Epithelial cell of proximal tubule (primary cell): ENCODE measurements around the gene PDE2A. TPM values are rescaled to one million over a fixed set of nuclear protein-coding genes. Genes with fewer than 3 reads are reported as not detected.

ENCODE experiments used
- DNase-seq: peaks from one replicate; pipeline ENCODE4 v3.0.0-alpha.2; 2011; ENCODE audit warnings: low read depth
- H3K4me3 ChIP-seq: 2 replicates; pipeline ENCODE4 v1.5.1; 2011; ENCODE audit warnings: low read depth, mild to moderate bottlenecking, low read length
- total RNA-seq: library from RNA; depleted of rRNA; stranded (reverse); fragments of >200 nt; gene quantifications from 2 replicates; pipeline ENCODE4 v1.2.3, GENCODE V29; 2015
- TF ChIP-seq, protein P1 (sequence below): conservative IDR thresholded peaks from 2 replicates; pipeline ENCODE4 v1.5.1; 2012; ENCODE audit warnings: low read depth, mild to moderate bottlenecking, low read length

PDE2A gene
- total RNA-seq, 1 donor from 2014 or later, result 0.69 TPM

DNA sequence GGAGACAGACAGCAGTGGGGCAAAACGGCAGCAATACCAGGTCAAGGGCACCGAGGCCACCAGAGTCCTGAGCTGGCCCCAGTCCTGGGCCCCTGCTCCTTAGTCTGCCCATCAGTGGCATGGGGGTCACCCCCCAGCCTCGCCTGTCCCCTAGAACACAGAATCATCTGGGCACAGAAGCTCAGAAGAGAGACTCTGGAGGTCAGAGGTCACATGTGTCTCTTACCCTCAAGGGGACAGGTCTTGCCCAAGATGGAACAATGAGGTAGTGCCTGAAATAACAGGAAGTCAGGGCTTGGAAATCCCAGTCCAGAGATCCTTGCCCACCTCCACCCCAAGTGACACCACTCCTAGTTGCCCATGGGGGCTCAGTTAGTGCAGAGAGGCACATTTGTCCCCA is 20.6 kb downstream of the PDE2A start:
- TF ChIP-seq, protein P1, sequence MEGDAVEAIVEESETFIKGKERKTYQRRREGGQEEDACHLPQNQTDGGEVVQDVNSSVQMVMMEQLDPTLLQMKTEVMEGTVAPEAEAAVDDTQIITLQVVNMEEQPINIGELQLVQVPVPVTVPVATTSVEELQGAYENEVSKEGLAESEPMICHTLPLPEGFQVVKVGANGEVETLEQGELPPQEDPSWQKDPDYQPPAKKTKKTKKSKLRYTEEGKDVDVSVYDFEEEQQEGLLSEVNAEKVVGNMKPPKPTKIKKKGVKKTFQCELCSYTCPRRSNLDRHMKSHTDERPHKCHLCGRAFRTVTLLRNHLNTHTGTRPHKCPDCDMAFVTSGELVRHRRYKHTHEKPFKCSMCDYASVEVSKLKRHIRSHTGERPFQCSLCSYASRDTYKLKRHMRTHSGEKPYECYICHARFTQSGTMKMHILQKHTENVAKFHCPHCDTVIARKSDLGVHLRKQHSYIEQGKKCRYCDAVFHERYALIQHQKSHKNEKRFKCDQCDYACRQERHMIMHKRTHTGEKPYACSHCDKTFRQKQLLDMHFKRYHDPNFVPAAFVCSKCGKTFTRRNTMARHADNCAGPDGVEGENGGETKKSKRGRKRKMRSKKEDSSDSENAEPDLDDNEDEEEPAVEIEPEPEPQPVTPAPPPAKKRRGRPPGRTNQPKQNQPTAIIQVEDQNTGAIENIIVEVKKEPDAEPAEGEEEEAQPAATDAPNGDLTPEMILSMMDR, result no peak
- H3K4me3 ChIP-seq, result no peak overlapping the region
- no peak for DNase-seq

DNA sequence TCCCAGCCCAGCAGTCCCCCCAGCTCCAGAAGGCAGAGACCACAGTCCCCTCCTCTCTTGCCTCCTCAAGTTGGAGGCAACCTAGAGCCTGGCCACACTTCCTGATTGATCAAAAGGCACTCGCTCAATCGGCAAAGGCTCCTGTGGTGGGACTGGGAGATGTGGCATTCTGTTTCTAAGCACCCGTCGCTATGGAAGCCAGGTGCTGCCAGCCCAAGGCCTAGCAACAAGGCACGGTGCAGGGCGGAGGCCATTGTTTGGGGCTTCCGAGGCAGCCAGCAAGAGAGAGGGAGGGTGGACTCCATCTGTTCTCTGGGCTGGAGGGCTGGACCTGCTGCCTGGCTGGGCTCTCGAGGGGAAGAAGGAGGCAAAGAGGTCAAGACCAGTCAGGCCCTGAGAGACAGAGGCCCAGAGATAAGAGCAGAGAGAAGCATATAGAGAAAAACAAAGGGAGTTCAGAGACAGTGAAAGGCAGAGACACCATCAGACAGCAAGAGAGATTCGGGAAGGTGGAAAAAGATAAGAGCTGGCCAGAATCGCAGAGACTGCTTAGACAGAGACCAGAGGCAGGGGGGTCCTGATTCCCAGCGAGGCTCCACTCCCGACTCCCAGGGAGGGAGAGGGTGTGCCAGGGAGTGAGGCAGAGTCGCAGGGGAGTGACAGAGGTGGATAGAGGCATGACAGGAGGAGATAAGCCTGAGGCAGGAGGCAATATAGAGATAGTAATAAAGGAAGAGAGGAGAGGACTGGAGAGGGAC is 21.2 kb downstream of the PDE2A start:
- no peak for DNase-seq
- H3K4me3 ChIP-seq, result no peak overlapping the region
- TF ChIP-seq, protein P1, result no peak

DNA sequence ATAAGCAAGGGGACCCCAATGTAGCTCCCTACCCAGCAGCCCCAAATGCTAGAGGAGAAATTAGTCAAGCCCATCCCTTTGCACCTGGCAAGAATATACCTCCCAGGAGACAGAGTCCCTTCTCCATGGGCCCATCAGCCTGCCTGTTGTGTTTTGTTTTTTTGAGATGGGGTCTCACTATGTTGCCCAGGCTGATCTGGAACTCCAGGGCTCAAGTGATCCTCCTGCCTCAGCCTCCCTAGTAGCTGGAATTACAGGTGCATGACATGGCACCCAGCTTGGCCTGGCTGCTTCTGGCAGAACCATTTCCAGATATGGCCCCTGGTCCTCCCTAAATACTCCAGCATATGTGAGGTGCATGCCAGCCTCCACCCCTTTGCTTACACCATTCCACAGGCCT is 22.1 kb downstream of the PDE2A start:
- H3K4me3 ChIP-seq, result no peak overlapping the region
- DNase-seq, result no peak
- TF ChIP-seq, protein P1, result no peak

DNA sequence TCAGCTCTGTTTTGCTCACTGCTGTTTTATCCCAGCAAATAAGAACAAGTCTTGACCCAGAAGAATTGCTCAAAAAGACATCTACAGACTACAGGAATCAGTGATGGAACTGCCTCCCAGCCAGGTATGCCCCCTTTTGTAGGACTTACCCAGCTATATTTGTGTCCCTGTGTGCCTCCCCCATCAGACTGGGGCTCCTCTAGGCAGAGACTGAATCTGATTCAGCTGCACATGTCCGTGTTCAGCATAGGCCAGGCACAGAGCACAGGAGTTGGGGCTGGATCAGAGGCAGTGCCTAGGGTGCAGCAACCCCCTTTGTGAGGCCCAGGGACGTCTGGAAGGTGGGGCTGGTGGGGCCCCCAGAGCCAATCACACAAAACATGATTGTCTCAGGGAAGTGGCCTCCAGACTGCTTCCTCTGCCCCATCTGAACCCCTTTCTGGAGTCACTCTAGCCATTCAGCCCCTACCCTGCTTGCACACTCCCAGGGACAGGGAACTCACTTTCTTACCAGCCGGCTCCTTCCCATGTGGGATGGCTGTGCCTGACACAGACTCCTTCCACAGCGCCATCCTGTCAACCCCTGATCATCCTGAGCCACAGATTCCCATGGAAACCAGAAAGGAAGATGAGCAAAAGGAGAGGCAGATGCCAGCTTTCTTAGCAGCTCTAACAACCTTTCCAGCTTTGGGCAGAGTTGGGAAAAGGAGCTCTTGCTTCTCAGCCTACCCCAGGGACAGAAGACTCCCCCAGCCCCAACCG is 24.8 kb downstream of the PDE2A start:
- no peak for DNase-seq
- H3K4me3 ChIP-seq, result no peak overlapping the region
- TF ChIP-seq, protein P1, result no peak

DNA sequence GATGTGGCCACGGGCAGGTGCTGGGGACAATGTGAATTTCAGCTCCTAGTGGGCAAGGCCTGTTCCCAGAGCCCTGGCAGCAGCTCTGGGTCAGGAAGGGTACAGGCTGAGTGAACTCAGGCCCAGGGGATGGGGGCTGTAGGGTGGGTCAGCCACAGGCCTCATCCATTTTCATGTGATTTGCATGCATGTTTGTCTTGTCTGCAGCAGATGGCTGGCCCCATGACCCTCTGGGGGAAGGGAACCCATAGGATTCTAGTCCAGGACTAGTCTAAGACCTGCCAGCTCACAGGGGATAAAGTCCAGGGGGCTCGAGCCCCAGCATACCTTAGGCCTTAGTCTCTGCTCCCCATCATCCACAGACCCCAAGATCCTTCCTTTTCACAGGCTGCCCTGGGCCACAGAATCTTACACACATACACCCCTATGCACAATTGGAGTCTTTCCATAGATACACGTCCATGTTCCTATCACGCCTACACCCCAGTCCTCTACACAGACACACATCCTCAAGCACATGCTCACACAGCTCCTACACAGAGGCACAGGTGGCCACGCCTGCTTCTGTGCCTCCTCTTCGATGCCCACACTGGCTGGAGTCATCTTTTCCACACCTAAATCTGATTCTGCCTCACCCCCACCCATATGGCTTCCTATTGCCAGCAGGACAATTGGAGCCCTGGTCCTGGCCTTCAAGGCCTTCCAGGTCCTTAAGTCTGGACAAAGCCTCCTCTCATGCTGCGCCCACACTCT is 25.7 kb downstream of the PDE2A start:
- H3K4me3 ChIP-seq, result no peak overlapping the region
- DNase-seq, result no peak
- TF ChIP-seq, protein P1, result no peak

DNA sequence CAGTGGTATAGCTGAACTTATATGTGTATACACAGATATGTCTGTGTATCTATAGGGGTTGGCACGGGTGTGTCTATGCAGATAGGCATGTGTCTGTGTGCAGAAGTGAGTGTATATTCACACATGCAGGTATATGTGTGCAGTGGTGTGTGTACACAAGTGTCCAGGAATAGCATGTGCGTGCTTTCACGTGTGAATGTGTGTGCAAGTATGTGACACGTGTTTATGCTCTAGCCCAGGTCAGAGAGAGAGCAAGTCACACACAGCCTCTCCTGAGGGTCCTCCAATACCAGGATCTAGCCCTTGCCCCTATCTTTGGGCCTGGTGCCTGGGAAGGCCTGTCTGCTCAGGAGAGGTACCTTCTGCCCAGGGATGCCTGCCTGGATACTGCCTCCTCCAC is 26.3 kb downstream of the PDE2A start:
- no peak for DNase-seq
- TF ChIP-seq, protein P1, result no peak
- H3K4me3 ChIP-seq, result no peak overlapping the region
